ENCODE measurements around the gene MLLT3.

Gene MLLT3

GRCh38 chr9:20625003-20625349 is 2.7 kb upstream of the MLLT3 start:
- DNase-seq (ENCODE audit: low read depth), result no peak

GRCh38 chr9:20624201-20625002 is 2.1 kb upstream of the MLLT3 start:
- peak; percentile 13 for DNase-seq (ENCODE audit: low read depth)

DNA sequence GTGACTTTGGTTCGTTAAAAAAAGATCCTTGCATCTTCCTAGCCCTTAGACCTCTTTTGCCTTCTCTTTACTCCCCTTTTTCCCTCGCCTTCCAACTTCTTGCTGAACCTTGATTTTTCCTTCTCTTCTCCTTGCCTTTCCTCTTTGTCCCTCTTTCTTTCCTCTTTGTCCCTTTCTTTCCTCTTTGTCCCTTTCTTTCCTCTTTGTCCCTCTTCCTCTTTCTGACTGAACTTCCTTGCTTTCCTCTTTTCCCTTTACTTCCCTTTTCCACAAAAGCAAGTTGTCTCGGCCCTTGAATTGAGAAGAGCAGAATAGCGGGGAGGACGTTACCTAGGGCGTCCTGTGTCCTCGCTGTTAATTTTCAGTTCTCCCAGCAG is 1.4 kb upstream of the MLLT3 start:
- no peak for DNase-seq (ENCODE audit: low read depth)

GRCh38 chr9:20623021-20623747 is 885 bp upstream of the MLLT3 start:
- peak; percentile 49 for DNase-seq (ENCODE audit: low read depth)

- peak; percentile 65 for DNase-seq (ENCODE audit: low read depth)
Observed at GRCh38 chr9:20621471-20622329, 599 bp downstream of the MLLT3 start.

DNA sequence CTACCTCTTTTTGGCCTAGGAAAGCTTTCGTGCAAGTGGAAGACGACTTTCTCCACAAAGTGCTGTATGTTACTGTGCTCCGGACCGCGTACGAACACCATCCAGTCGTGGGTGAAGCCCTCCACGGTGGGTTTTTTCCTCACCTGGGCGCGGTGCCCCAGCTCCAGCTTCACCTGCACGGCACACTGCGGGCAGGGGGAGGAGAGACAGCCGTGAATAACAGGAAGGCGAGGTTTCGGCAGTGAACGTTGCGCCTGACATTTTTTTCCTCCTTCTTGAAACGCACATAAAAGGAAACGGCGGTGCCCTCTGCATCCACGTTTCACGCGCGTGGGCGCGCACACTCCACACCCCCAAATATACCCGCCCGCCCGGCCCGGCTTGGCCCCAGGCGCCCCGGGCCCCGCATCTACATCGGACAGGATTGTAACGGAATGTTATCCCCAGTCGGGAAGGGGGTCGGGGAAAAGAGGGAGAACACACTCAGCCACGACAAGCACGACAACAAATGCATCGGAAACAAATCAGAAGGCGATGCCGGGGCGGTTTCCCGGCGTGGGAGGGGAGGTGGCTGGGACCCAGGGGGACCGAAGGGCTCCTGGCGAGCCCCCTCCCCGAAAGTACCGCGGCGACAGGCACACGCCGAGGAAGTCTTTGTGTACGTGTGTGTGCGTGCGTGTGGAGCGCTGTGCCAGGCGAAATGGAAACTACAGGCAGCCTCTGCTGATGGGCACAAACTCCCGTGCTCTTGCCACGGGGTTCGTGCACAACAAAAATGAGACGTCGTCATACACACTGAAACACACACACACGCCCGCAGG is 1.4 kb downstream of the MLLT3 start:
- DNase-seq (ENCODE audit: low read depth), result peak; percentile 52

- DNase-seq (ENCODE audit: low read depth), result no peak
Observed at GRCh38 chr9:20619487-20620200, 2.7 kb downstream of the MLLT3 start.

GRCh38 chr9:20618361-20618802 is 3.9 kb downstream of the MLLT3 start:
- no peak for DNase-seq (ENCODE audit: low read depth)

GRCh38 chr9:20616808-20617207 is 5.5 kb downstream of the MLLT3 start:
- DNase-seq (ENCODE audit: low read depth), result no peak

GRCh38 chr9:20614602-20615216 is 7.6 kb downstream of the MLLT3 start:
- DNase-seq (ENCODE audit: low read depth), result no peak

GRCh38 chr9:20611691-20612287 is 10.5 kb downstream of the MLLT3 start:
- DNase-seq (ENCODE audit: low read depth), result no peak

DNA sequence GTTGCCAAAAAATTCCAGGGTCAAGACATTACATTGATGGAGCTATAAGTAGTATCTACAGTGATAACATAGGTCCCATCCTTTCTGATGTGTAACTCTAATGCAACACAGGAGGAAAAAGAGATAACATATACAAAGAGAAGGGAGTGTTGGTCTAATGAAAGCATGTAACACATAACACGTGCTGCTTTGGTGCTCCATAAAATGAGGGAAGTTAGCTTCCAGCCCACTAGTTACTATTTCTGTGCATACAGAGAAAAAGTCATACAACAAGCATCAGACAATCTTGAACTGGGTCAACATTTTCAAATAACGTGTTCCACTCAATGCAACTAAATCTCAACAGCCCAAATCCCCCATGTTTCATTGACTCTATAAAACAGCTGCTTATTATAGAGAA is 11.7 kb downstream of the MLLT3 start:
- no peak for DNase-seq (ENCODE audit: low read depth)

GRCh38 chr9:20608582-20608981 is 13.7 kb downstream of the MLLT3 start:
- no peak for DNase-seq (ENCODE audit: low read depth)

DNA sequence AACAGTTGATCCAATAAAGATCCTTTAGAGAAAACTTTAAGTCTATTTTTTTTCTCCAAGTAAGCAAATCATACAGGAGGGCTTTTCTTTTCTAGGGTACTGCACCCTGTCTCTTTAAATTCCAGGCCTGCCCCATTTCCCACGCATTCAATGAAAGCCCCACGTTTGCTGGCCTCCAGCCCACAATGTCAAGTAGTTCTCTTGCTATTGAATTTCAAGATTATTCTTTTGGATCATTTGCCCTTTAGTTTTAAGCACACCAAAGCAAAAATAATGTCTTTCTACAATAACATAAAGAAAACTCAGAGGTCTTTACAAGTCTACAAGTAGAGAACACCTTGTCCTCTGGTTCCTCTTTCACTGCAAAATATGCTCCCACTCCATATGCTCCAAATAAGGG is 15.6 kb downstream of the MLLT3 start:
- no peak for DNase-seq (ENCODE audit: low read depth)

DNA sequence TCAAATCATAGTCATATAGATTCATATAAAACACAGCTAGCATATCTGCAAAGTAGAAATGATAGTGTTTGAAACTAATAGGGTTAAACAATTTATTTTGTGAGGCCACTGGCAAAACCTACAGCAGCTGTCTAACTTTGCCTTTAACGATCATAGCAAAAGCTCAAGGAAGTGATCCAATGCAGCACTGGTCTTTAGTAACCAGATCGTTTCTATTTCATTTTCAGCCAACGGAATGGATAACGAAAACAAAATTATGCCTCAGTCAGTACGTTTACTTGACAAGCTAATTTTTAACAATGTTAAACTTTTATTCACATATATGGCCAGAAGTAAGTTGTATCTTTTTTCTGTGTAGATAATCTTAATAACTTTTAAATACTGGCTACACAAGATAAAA is 17.7 kb downstream of the MLLT3 start:
- DNase-seq (ENCODE audit: low read depth), result no peak

DNA sequence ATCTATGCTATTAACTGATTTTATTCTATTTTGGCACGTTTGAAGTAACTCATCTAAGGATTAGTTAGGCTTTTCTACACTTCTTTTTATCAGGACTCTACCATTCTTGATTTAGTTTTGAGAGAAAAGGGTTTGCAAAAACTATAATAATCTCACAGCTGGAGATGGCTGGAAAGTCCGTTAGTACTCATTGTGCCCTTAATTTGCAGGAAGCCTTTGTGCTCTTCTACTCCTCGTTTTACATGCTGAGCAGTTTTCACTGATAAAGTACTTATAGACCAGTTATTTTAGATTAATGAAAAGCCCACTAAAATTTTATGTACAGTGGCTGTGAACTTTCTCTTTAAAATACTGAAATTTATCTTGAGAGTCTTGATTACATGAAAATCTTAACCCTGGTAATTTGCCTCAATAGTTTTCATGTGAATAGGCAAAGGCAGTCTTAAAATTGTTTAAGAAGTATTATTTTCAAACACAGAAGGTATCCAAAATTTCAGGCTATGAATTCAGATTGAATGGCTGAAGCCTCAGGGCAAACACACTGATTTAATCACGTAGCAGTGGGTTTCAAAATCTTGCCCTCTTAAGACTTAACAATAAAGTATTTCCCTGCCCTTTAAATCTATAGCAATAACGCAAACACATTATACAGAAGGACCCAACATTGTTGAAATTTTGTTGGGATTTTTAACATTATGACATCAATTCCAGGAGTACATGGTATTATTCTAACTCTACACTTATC is 18.6 kb downstream of the MLLT3 start:
- DNase-seq (ENCODE audit: low read depth), result no peak

- DNase-seq (ENCODE audit: low read depth), result no peak
Observed at GRCh38 chr9:20601292-20601691, 21.0 kb downstream of the MLLT3 start.

GRCh38 chr9:20599195-20599594 is 23.1 kb downstream of the MLLT3 start:
- no peak for DNase-seq (ENCODE audit: low read depth)

DNA sequence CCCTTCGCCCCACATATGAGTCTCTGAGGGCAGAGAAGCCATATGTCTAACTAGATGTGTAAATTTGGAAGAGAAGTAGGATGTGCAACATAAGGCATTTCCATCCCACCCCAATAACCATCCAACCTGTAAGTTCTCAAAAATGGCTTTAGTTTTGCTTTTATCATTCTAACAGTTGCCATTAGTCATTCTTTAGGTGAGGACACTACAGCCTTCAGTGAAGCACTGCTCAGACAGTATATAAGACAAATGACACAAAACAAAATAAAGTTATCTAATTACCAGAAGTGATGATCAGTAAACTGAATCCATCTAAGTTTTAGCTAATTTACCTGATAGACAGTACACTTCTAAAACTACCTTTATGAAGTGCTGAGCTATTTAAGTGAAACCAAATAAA is 23.9 kb downstream of the MLLT3 start:
- DNase-seq (ENCODE audit: low read depth), result no peak

GRCh38 chr9:20597862-20598261 is 24.4 kb downstream of the MLLT3 start:
- DNase-seq (ENCODE audit: low read depth), result no peak

Data from activated T-helper 9 cell treated with anti-CD3 and anti-CD28 coated beads, Interleukin-2, amount 50 U/mL, for 16 hours (primary cell).